ENCODE data around the gene TBC1D4.

DNA sequence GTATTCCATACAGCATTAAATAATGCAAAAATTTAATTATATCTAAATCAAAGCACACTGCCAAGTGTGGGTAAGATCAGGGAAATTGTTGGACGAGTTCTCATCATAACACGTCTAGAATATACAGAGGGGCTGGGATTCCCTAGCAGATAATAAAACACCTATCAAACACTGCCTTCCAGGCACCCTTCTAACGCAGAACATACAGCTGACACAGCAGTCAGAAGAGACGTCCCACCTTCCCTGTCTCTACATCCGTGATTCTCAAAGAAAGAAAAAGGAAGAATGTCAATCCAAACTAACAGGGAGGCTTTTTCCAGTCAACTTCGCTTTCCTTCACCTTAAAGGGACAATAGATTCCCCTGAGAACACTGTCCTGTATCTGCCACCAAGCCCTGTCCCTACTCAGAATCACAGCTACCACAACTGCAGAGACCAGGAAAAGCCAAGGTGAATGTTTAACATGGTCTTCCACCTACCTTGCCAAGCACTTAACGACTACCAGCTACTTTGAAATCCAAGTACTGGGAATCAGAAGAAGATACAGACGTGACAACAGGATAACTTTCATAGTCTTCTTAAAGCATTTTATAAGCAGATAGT, 38.5 kb downstream of the TBC1D4 start:
- TF ChIP-seq CTCF (conservative IDR thresholded peaks at IDR 0.05) (no peak), EZH2 (IDR thresholded peaks at IDR 0.05; ENCODE audit: low read depth) (no peak)
